Omental fat pad (tissue), 4 donors: Measurements from ENCODE around the gene SLC35D3. TPM values are rescaled to one million over a fixed set of nuclear protein-coding genes. Genes with fewer than 3 reads are reported as not detected.

Experiments
- small RNA-seq: library from RNA; depleted of rRNA; stranded (forward); fragments of <200 nt; gene quantifications from one replicate; pipeline ENCODE3, GENCODE V24; 2016
- total RNA-seq, 4 donors: library from RNA; depleted of rRNA; stranded (reverse); fragments of >200 nt; gene quantifications; one replicate each; pipeline ENCODE4 v1.1.0, GENCODE V29; 2016

SLC35D3 gene
- total RNA-seq, 4 donors from 2014 or later = not detected

Small RNA genes within 50 kb of the gene (small RNA-seq; reads per million reads assigned to genes)
- gene RF00019 (not detected), gene RPL35AP3 (not detected)

Other genes with a start within 250 kb of the SLC35D3 start
- 10 to 100 TPM; 31.4 to 53.0 (median 47.2) TPM for gene MAP3K5, start 129.8 kb upstream of the SLC35D3 start, total RNA-seq
- 1 to 10 TPM; 4.7 to 9.7 (median 6.9) TPM for gene PEX7, start 99.7 kb upstream of the SLC35D3 start, total RNA-seq
- 1 to 10 TPM; 1.1 to 4.6 (median 1.4) TPM for gene IL20RA, start 122.7 kb downstream of the SLC35D3 start, total RNA-seq